HepG2 (cell line): ENCODE results near the gene TUBA4B. TPM values are rescaled to one million over a fixed set of nuclear protein-coding genes. Genes with fewer than 3 reads are reported as not detected.
A peak's percentile ranks its signal among the peaks of the same experiment; 100 is the strongest.

Experiments
- BCLAF1 ChIP-seq: fragments of 450-650 bp; IDR thresholded peaks from 2 replicates; pipeline ENCODE4 v1.6.1; 2017; ENCODE audit warnings: mild to moderate bottlenecking
- CHD4 ChIP-seq: fragments of 200-600 bp; sonication (generic); IDR thresholded peaks from 2 replicates; pipeline ENCODE4 v1.7.0; 2017; ENCODE audit warnings: mild to moderate bottlenecking, low read length, borderline replicate concordance
- FOXM1 ChIP-seq: sonication (generic); formaldehyde crosslinking; IDR thresholded peaks from 2 replicates; pipeline ENCODE4 v1.5.0; 2020; ENCODE audit warnings: missing genetic modification reagents
- KLF11 ChIP-seq: IDR thresholded peaks from 2 replicates; pipeline ENCODE4 v1.6.1; 2016; ENCODE audit warnings: missing compliant biosample characterization
- NFE2L1 ChIP-seq: sonication (generic); formaldehyde crosslinking; IDR thresholded peaks from 2 replicates; pipeline ENCODE4 v1.4.0; 2020; ENCODE audit warnings: missing genetic modification reagents, mild to moderate bottlenecking, borderline replicate concordance
- PAF1 ChIP-seq: IDR thresholded peaks from 2 replicates; pipeline ENCODE4 v1.6.1; 2016; ENCODE audit warnings: missing genetic modification reagents, missing compliant biosample characterization
- PLRG1 ChIP-seq: fragments of 450-650 bp; conservative IDR thresholded peaks from 2 replicates; pipeline ENCODE4 v1.6.1; 2016
- SIX1 ChIP-seq: sonication (generic); formaldehyde crosslinking; IDR thresholded peaks from 2 replicates; pipeline ENCODE4 v1.4.0; 2020; ENCODE audit warnings: missing genetic modification reagents, borderline replicate concordance
- SKI ChIP-seq: fragments of 450-650 bp; IDR thresholded peaks from one replicate; pipeline ENCODE4 v1.6.1; 2018; ENCODE audit warnings: mild to moderate bottlenecking; ENCODE audit not compliant: partially characterized antibody
- SP140L ChIP-seq: sonication (generic); formaldehyde crosslinking; IDR thresholded peaks from 2 replicates; pipeline ENCODE4 v1.4.0; 2020; ENCODE audit warnings: missing genetic modification reagents, borderline replicate concordance
- ZBTB37 ChIP-seq: sonication (generic); formaldehyde crosslinking; IDR thresholded peaks from 2 replicates; pipeline ENCODE4 v1.4.0; 2020; ENCODE audit warnings: mild to moderate bottlenecking, missing genetic modification reagents
- ZBTB39 ChIP-seq: sonication (generic); formaldehyde crosslinking; IDR thresholded peaks from 2 replicates; pipeline ENCODE4 v1.5.0; 2020; ENCODE audit warnings: missing genetic modification reagents
- ZNF263 ChIP-seq: sonication (generic); formaldehyde crosslinking; IDR thresholded peaks from 2 replicates; pipeline ENCODE4 v1.4.0; 2020; ENCODE audit warnings: missing genetic modification reagents
- ZNF326 ChIP-seq: sonication (generic); formaldehyde crosslinking; IDR thresholded peaks from 2 replicates; pipeline ENCODE4 v1.4.0; 2020; ENCODE audit warnings: missing genetic modification reagents, borderline replicate concordance
- ZNF562 ChIP-seq: sonication (generic); formaldehyde crosslinking; IDR thresholded peaks from 2 replicates; pipeline ENCODE4 v1.8.0; 2022; ENCODE audit warnings: missing genetic modification reagents, borderline replicate concordance
- ZXDC ChIP-seq: sonication (generic); formaldehyde crosslinking; IDR thresholded peaks from 2 replicates; pipeline ENCODE4 v1.5.0; 2020; ENCODE audit warnings: mild to moderate bottlenecking, missing genetic modification reagents
- polyA plus RNA-seq, 8 experiments: library from polyadenylated mRNA; depleted of rRNA in 3 of 8; stranded (reverse) in 7 of 8; unstranded in 1 of 8; fragments of >200 nt; fragmentation: Illumina TruSeq in 4 of 8; extraction: Trizol in 4 of 8; gene quantifications; 2 replicates each; pipeline versions ENCODE4 v1.2.1 to v1.2.3, GENCODE V29; 2011 to 2016; ENCODE audit warnings: low read depth in 4 of 8, missing spikeins in 1 of 8, mixed read lengths in 1 of 8; ENCODE audit not compliant: insufficient read depth in 1 of 8
- total RNA-seq, 5 experiments: library from RNA; depleted of rRNA; stranded (reverse); fragments of >200 nt; fragmentation: Illumina TruSeq; extraction: Trizol; gene quantifications; 2 replicates each; pipeline ENCODE4 v1.2.3, GENCODE V29; 2016; ENCODE audit warnings: low read depth in 1 of 5
- TF ChIP-seq, protein P1 (sequence below): sonication (generic); formaldehyde crosslinking; IDR thresholded peaks from 2 replicates; pipeline ENCODE4 v1.5.0; 2020; ENCODE audit warnings: mild to moderate bottlenecking, missing genetic modification reagents, moderate library complexity
- TF ChIP-seq, protein P2 (sequence below): sonication (generic); formaldehyde crosslinking; IDR thresholded peaks from 2 replicates; pipeline ENCODE4 v1.8.1; 2023; ENCODE audit warnings: missing genetic modification reagents, mild to moderate bottlenecking, borderline replicate concordance

Gene TUBA4B
- total and polyA plus RNA-seq, 2 of the 13 experiments (the other 11 are each of a cell fraction or from before 2014, with no cell fraction given) = 0.18 to 0.22 TPM

- TF ChIP-seq ZNF263 (CRISPR knock-in tag) (peak; percentile 75), ZNF326 (CRISPR knock-in tag) (no peak), PAF1 (CRISPR knock-in tag) (no peak), PLRG1 (no peak), ZBTB39 (CRISPR knock-in tag) (no peak), ZXDC (CRISPR knock-in tag) (peak; percentile 94), SP140L (CRISPR knock-in tag) (no peak), KLF11 (peak; percentile 88; the same call in 1 of the 2 replicates), ZNF562 (no peak), SKI (peak; percentile 36), FOXM1 (CRISPR knock-in tag) (no peak), BCLAF1 (no peak), SIX1 (CRISPR knock-in tag) (no peak), NFE2L1 (no peak; the same call in 1 of the 2 replicates), CHD4 (0 out of 2 replicates have a peak, but pooled peaks have one; percentile 36), ZBTB37 (CRISPR knock-in tag) (no peak)
- TF ChIP-seq, protein P1, sequence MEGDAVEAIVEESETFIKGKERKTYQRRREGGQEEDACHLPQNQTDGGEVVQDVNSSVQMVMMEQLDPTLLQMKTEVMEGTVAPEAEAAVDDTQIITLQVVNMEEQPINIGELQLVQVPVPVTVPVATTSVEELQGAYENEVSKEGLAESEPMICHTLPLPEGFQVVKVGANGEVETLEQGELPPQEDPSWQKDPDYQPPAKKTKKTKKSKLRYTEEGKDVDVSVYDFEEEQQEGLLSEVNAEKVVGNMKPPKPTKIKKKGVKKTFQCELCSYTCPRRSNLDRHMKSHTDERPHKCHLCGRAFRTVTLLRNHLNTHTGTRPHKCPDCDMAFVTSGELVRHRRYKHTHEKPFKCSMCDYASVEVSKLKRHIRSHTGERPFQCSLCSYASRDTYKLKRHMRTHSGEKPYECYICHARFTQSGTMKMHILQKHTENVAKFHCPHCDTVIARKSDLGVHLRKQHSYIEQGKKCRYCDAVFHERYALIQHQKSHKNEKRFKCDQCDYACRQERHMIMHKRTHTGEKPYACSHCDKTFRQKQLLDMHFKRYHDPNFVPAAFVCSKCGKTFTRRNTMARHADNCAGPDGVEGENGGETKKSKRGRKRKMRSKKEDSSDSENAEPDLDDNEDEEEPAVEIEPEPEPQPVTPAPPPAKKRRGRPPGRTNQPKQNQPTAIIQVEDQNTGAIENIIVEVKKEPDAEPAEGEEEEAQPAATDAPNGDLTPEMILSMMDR = no peak; the same call in 1 of the 2 replicates
- TF ChIP-seq, protein P2, sequence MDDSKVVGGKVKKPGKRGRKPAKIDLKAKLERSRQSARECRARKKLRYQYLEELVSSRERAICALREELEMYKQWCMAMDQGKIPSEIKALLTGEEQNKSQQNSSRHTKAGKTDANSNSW (CRISPR knock-in tag) = peak; percentile 88; the same call in 1 of the 2 replicates
These were observed 7.7 kb upstream of the TUBA4B start, which contains the start of the genes GLB1L and STK16 (continued) for GRCh38 chr2:219245148-219245898.
